GM12878 (cell line): ENCODE measurements around the gene MED6. TPM values are rescaled to one million over a fixed set of nuclear protein-coding genes. Genes with fewer than 3 reads are reported as not detected.
A peak's percentile ranks its signal among the peaks of the same experiment; 100 is the strongest.

Experiments used
- ASH2L ChIP-seq: fragments of 300-600, 200-600 bp; sonication (generic); IDR thresholded peaks from 2 replicates; pipeline ENCODE4 v1.6.1; 2017; ENCODE audit warnings: low read depth, mild to moderate bottlenecking, borderline replicate concordance
- BHLHE40 ChIP-seq, 2 experiments: fragments of 450-650 bp in 1 of 2; IDR thresholded peaks; 2 replicates each; pipeline ENCODE4 v1.6.1; 2011 to 2017; ENCODE audit warnings: low read depth in 2 of 2, borderline replicate concordance in 1 of 2, improper control_type of control experiment in 1 of 2, low read length in 1 of 2, mild to moderate bottlenecking in 1 of 2
- CREB1 ChIP-seq: IDR thresholded peaks from 2 replicates; pipeline ENCODE4 v1.6.1; 2012; ENCODE audit warnings: low read depth, mild to moderate bottlenecking, inconsistent platforms
- ESRRA ChIP-seq: IDR thresholded peaks from 2 replicates; pipeline ENCODE4 v1.6.1; 2012; ENCODE audit warnings: mild to moderate bottlenecking, low read length, improper control_type of control experiment
- IKZF1 ChIP-seq: fragments of 450-650 bp; conservative IDR thresholded peaks from 2 replicates; pipeline ENCODE4 v1.6.1; 2017; ENCODE audit warnings: antibody characterized with exemption, mild to moderate bottlenecking
- IRF4 ChIP-seq: IDR thresholded peaks from 2 replicates; pipeline ENCODE4 v1.6.1; 2011; ENCODE audit warnings: low read depth, low read length
- MEF2A ChIP-seq: IDR thresholded peaks from 2 replicates; pipeline ENCODE4 v1.6.1; 2011; ENCODE audit warnings: low read depth, mild to moderate bottlenecking, low read length, moderate library complexity; ENCODE audit not compliant: insufficient read depth
- MYC ChIP-seq: IDR thresholded peaks from 2 replicates; pipeline ENCODE4 v1.6.1; 2011; ENCODE audit warnings: mild to moderate bottlenecking, low read length, moderate library complexity, inconsistent platforms; ENCODE audit not compliant: insufficient read depth, insufficient replicate concordance, insufficient read length, severe bottlenecking
- NFIC ChIP-seq: IDR thresholded peaks from 2 replicates; pipeline ENCODE4 v1.6.1; 2012; ENCODE audit warnings: low read depth, mild to moderate bottlenecking, inconsistent platforms, low read length, moderate library complexity
- NR2C2 ChIP-seq: IDR thresholded peaks from 2 replicates; pipeline ENCODE4 v1.6.1; 2011; ENCODE audit warnings: borderline replicate concordance, low read depth; ENCODE audit not compliant: control insufficient read depth, insufficient read length
- RAD21 ChIP-seq: IDR thresholded peaks from 2 replicates; pipeline ENCODE4 v1.6.1; 2011; ENCODE audit warnings: mild to moderate bottlenecking, low read depth, low read length, moderate library complexity; ENCODE audit not compliant: insufficient read depth
- RB1 ChIP-seq: fragments of 450-650 bp; formaldehyde crosslinking; IDR thresholded peaks from 2 replicates; pipeline ENCODE4 v1.6.1; 2017; ENCODE audit warnings: mild to moderate bottlenecking, borderline replicate concordance
- RCOR1 ChIP-seq: conservative IDR thresholded peaks from 2 replicates; pipeline ENCODE4 v1.6.1; 2012; ENCODE audit warnings: low read depth, low read length, improper control_type of control experiment
- TCF3 ChIP-seq: IDR thresholded peaks from 2 replicates; pipeline ENCODE4 v1.6.1; 2012; ENCODE audit warnings: low read depth, mild to moderate bottlenecking, low read length, borderline replicate concordance; ENCODE audit not compliant: insufficient read depth
- YBX1 ChIP-seq: fragments of 450-650 bp; IDR thresholded peaks from 2 replicates; pipeline ENCODE4 v1.6.1; 2016; ENCODE audit warnings: antibody characterized with exemption
- ZNF217 ChIP-seq: fragments of 450-650 bp; IDR thresholded peaks from 2 replicates; pipeline ENCODE4 v1.6.1; 2017; ENCODE audit warnings: antibody characterized with exemption, mild to moderate bottlenecking
- ZNF24 ChIP-seq: fragments of 450-650 bp; IDR thresholded peaks from 2 replicates; pipeline ENCODE4 v1.6.1; 2017; ENCODE audit warnings: antibody characterized with exemption, mild to moderate bottlenecking
- polyA plus RNA-seq, 11 experiments: library from polyadenylated mRNA; depleted of rRNA in 4 of 11; unstranded in 6 of 11; stranded (reverse) in 5 of 11; fragments of >200 nt; fragmentation: Nextera tagmentation in 4 of 11; fragmentation: Illumina TruSeq in 1 of 11; extraction: Ambion mirVana in 4 of 11; extraction: Trizol in 1 of 11; gene quantifications; 1 replicate in 1 of 11; 2 replicates in 10 of 11; pipeline versions ENCODE4 v1.2.1 to v1.2.3, GENCODE V29; 2011 to 2016; ENCODE audit warnings: inconsistent platforms in 2 of 11, missing spikeins in 2 of 11, low read depth in 1 of 11
- total RNA-seq, 4 experiments: library from RNA; depleted of rRNA in 3 of 4; stranded (reverse); fragments of >200 nt in 3 of 4; fragmentation: Illumina TruSeq in 1 of 4; extraction: Trizol in 1 of 4; gene quantifications; 2 replicates each; pipeline versions ENCODE4 v1.2.1 to v1.2.3, GENCODE V29; 2013 to 2021
- TF ChIP-seq, protein P1 (sequence below): IDR thresholded peaks from 2 replicates; pipeline ENCODE4 v1.6.1; 2012; ENCODE audit warnings: improper control_type of control experiment, low read depth, low read length; ENCODE audit not compliant: insufficient replicate concordance
- TF ChIP-seq, protein P2 (sequence below): IDR thresholded peaks from 2 replicates; pipeline ENCODE4 v1.6.1; 2011; ENCODE audit warnings: low read depth, mild to moderate bottlenecking, low read length, moderate library complexity, borderline replicate concordance; ENCODE audit errors: extremely low read depth
- TF ChIP-seq, protein P3 (sequence below): IDR thresholded peaks from 2 replicates; pipeline ENCODE4 v1.6.1; 2012; ENCODE audit warnings: low read depth, low read length, improper control_type of control experiment
- TF ChIP-seq, protein P4 (sequence below): fragments of 450-650 bp; IDR thresholded peaks from 2 replicates; pipeline ENCODE4 v1.6.1; 2016; ENCODE audit warnings: mild to moderate bottlenecking

The MED6 gene
- total and polyA plus RNA-seq, 10 of the 15 experiments (the other 5 are each of a cell fraction or from before 2014, with no cell fraction given), result 29.2 to 74.9 (median 46.2) TPM

DNA sequence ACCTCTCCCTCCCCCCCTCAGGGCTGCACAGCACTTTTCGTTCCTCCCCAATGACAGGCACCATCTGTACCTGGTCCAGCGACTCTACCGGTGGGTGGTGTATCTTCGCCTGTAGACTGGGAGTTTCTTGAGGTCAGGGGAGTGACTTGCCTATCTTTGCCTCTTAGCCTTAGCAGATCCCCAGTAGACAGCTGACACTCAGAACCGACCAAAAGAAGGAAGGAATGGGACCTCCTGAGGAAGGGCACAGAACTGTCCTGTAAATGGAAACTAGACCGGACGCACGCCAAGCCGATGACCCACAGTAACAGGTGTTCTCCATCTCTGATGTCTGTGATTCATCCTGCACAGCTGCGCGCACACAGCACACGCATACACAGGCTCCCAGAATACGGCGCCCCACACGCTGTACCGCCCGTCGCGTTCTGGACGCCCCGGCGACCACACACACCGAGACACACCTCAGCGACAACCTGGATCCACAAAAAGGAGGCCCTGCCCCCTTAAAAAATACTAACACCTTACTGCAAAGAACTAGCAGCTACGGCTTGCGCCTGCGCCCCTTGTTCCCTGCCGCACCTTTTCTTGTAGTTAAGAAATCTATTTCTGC is 40.6 kb upstream of the MED6 start (continued):
- TF ChIP-seq, protein P1, sequence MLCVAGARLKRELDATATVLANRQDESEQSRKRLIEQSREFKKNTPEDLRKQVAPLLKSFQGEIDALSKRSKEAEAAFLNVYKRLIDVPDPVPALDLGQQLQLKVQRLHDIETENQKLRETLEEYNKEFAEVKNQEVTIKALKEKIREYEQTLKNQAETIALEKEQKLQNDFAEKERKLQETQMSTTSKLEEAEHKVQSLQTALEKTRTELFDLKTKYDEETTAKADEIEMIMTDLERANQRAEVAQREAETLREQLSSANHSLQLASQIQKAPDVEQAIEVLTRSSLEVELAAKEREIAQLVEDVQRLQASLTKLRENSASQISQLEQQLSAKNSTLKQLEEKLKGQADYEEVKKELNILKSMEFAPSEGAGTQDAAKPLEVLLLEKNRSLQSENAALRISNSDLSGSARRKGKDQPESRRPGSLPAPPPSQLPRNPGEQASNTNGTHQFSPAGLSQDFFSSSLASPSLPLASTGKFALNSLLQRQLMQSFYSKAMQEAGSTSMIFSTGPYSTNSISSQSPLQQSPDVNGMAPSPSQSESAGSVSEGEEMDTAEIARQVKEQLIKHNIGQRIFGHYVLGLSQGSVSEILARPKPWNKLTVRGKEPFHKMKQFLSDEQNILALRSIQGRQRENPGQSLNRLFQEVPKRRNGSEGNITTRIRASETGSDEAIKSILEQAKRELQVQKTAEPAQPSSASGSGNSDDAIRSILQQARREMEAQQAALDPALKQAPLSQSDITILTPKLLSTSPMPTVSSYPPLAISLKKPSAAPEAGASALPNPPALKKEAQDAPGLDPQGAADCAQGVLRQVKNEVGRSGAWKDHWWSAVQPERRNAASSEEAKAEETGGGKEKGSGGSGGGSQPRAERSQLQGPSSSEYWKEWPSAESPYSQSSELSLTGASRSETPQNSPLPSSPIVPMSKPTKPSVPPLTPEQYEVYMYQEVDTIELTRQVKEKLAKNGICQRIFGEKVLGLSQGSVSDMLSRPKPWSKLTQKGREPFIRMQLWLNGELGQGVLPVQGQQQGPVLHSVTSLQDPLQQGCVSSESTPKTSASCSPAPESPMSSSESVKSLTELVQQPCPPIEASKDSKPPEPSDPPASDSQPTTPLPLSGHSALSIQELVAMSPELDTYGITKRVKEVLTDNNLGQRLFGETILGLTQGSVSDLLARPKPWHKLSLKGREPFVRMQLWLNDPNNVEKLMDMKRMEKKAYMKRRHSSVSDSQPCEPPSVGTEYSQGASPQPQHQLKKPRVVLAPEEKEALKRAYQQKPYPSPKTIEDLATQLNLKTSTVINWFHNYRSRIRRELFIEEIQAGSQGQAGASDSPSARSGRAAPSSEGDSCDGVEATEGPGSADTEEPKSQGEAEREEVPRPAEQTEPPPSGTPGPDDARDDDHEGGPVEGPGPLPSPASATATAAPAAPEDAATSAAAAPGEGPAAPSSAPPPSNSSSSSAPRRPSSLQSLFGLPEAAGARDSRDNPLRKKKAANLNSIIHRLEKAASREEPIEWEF, result no peak
- no peak for TF ChIP-seq NFIC
- TF ChIP-seq TCF3, result peak; percentile 93
- TF ChIP-seq BHLHE40 (IDR thresholded peaks at IDR 0.05; ENCODE audit: borderline replicate concordance in 1 of 2, low read depth in 2 of 2, low read length in 1 of 2), result peak in 1 of 2 experiments; percentile 12; a peak in 1 of 4 replicates
- TF ChIP-seq, protein P2, sequence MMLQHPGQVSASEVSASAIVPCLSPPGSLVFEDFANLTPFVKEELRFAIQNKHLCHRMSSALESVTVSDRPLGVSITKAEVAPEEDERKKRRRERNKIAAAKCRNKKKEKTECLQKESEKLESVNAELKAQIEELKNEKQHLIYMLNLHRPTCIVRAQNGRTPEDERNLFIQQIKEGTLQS, result no peak
- no peak for TF ChIP-seq ZNF24
- TF ChIP-seq YBX1, result no peak
- TF ChIP-seq ASH2L, result no peak
- TF ChIP-seq ZNF217, result no peak
- 0 out of 2 replicates have a peak, but pooled peaks have one; percentile 21 for TF ChIP-seq MEF2A
- TF ChIP-seq RCOR1, result no peak
- TF ChIP-seq RAD21, result no peak
- 0 out of 2 replicates have a peak, but pooled peaks have one; percentile 11 for TF ChIP-seq CREB1
- no peak for TF ChIP-seq RB1
- no peak for TF ChIP-seq MYC
- TF ChIP-seq ESRRA, result no peak
- TF ChIP-seq NR2C2, result no peak
- peak; percentile 11; the same call in 1 of the 2 replicates for TF ChIP-seq IKZF1
- TF ChIP-seq, protein P3, sequence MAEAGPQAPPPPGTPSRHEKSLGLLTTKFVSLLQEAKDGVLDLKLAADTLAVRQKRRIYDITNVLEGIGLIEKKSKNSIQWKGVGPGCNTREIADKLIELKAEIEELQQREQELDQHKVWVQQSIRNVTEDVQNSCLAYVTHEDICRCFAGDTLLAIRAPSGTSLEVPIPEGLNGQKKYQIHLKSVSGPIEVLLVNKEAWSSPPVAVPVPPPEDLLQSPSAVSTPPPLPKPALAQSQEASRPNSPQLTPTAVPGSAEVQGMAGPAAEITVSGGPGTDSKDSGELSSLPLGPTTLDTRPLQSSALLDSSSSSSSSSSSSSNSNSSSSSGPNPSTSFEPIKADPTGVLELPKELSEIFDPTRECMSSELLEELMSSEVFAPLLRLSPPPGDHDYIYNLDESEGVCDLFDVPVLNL, result no peak
- peak; percentile 26; the same call in 1 of the 2 replicates for TF ChIP-seq IRF4
- TF ChIP-seq, protein P4, sequence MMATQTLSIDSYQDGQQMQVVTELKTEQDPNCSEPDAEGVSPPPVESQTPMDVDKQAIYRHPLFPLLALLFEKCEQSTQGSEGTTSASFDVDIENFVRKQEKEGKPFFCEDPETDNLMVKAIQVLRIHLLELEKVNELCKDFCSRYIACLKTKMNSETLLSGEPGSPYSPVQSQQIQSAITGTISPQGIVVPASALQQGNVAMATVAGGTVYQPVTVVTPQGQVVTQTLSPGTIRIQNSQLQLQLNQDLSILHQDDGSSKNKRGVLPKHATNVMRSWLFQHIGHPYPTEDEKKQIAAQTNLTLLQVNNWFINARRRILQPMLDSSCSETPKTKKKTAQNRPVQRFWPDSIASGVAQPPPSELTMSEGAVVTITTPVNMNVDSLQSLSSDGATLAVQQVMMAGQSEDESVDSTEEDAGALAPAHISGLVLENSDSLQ, result peak; percentile 46; the same call in 1 of the 2 replicates
